Immature natural killer cell (primary cell): Measurements from ENCODE around the gene UBE2D4. TPM values are rescaled to one million over a fixed set of nuclear protein-coding genes. Genes with fewer than 3 reads are reported as not detected.
"Not testable (repeated sequence)": the region's sequence is repeated elsewhere in the genome, so short reads cannot be mapped to it uniquely, and the experiment has no call there.

Experiments
- DNase-seq, 3 donors: peaks; one replicate each; pipeline ENCODE4 v3.0.0; 2022; ENCODE audit warnings: mixed read lengths in 1 of 3
- H3K27ac Mint-ChIP-seq, 6 donors: one replicate each; pipeline ENCODE4 v1.8.0; 2020; ENCODE audit warnings: mixed read lengths in 6 of 6, mild to moderate bottlenecking in 5 of 6, inconsistent platforms in 4 of 6, moderate library complexity in 3 of 6
- H3K27me3 Mint-ChIP-seq, 3 donors: one replicate each; pipeline ENCODE4 v1.8.0; 2020 to 2021; ENCODE audit warnings: low read depth in 3 of 3, mild to moderate bottlenecking in 3 of 3, mixed read lengths in 3 of 3, moderate library complexity in 3 of 3, inconsistent platforms in 1 of 3
- H3K36me3 Mint-ChIP-seq, 3 donors: one replicate each; pipeline ENCODE4 v1.8.0; 2020; ENCODE audit warnings: mixed read lengths in 3 of 3, inconsistent platforms in 2 of 3, mild to moderate bottlenecking in 2 of 3
- H3K4me1 Mint-ChIP-seq, 2 donors: one replicate each; pipeline ENCODE4 v1.8.0; 2020; ENCODE audit warnings: inconsistent platforms in 2 of 2, mild to moderate bottlenecking in 2 of 2, mixed read lengths in 2 of 2, moderate library complexity in 1 of 2
- H3K4me3 Mint-ChIP-seq, 5 donors: one replicate each; pipeline ENCODE4 v1.8.0; 2020; ENCODE audit warnings: mild to moderate bottlenecking in 5 of 5, mixed read lengths in 5 of 5, inconsistent platforms in 3 of 5, moderate library complexity in 3 of 5
- H3K9me3 Mint-ChIP-seq, 6 donors: one replicate each; pipeline ENCODE4 v1.8.0; 2020; ENCODE audit warnings: mild to moderate bottlenecking in 6 of 6, mixed read lengths in 6 of 6, inconsistent platforms in 4 of 6, moderate library complexity in 3 of 6
- polyA plus RNA-seq, 3 donors: library from polyadenylated mRNA; unstranded; fragments of 300-500 nt; fragmentation: Illumina TruSeq; gene quantifications; one replicate each; pipeline ENCODE4 v1.2.3, GENCODE V29; 2021

The UBE2D4 gene
- polyA plus RNA-seq, 3 donors from 2014 or later: 6.2 to 11.5 (median 10.6) TPM

GRCh38 chr7:43990011-43990585 is 63.9 kb downstream of the UBE2D4 start:
- H3K27ac Mint-ChIP-seq, DNase-seq, H3K4me3 Mint-ChIP-seq, H3K9me3 Mint-ChIP-seq, H3K36me3 Mint-ChIP-seq, H3K27me3 Mint-ChIP-seq, H3K4me1 Mint-ChIP-seq: not testable (repeated sequence)

GRCh38 chr7:43990829-43991228 is 64.6 kb downstream of the UBE2D4 start:
- DNase-seq, H3K4me1 Mint-ChIP-seq, H3K36me3 Mint-ChIP-seq, H3K27ac Mint-ChIP-seq, H3K9me3 Mint-ChIP-seq, H3K4me3 Mint-ChIP-seq, H3K27me3 Mint-ChIP-seq: not testable (repeated sequence)

- H3K36me3 Mint-ChIP-seq, DNase-seq, H3K9me3 Mint-ChIP-seq, H3K27me3 Mint-ChIP-seq, H3K4me3 Mint-ChIP-seq, H3K27ac Mint-ChIP-seq, H3K4me1 Mint-ChIP-seq: not testable (repeated sequence)
Measured at GRCh38 chr7:43992896-43993295, 66.7 kb downstream of the UBE2D4 start.

- H3K27ac Mint-ChIP-seq, H3K27me3 Mint-ChIP-seq, DNase-seq, H3K4me1 Mint-ChIP-seq, H3K9me3 Mint-ChIP-seq, H3K36me3 Mint-ChIP-seq, H3K4me3 Mint-ChIP-seq: not testable (repeated sequence)
Measured at GRCh38 chr7:43994681-43995080, 68.4 kb downstream of the UBE2D4 start.

- H3K9me3 Mint-ChIP-seq, H3K36me3 Mint-ChIP-seq, H3K4me1 Mint-ChIP-seq, DNase-seq, H3K27me3 Mint-ChIP-seq, H3K27ac Mint-ChIP-seq, H3K4me3 Mint-ChIP-seq: not testable (repeated sequence)
Measured at GRCh38 chr7:43997532-43997931, 71.3 kb downstream of the UBE2D4 start, which contains the start of gene SPDYE1. Gene SPDYE1 (plus strand): TSS chr7:43997897. CDS start chr7:43999950, 2,053 bp downstream.

Other genes with a start within 250 kb of the UBE2D4 start
- gene COA1, start 196.9 kb upstream of the UBE2D4 start, polyA plus RNA-seq: 10 to 100 TPM; 48.2 to 99.7 (median 77.1) TPM
- 10 to 100 TPM; 51.0 to 72.3 (median 51.0) TPM for gene BLVRA, start 167.8 kb upstream of the UBE2D4 start, polyA plus RNA-seq
- gene MRPS24, start 56.9 kb upstream of the UBE2D4 start, polyA plus RNA-seq: 100 to 1,000 TPM; 101 to 123 (median 114) TPM
- gene URGCP, start 19.8 kb upstream of the UBE2D4 start, polyA plus RNA-seq: 10 to 100 TPM in 2 of 3 donors, 1 to 10 TPM in 1; 9.4 to 18.9 (median 10.9) TPM
- gene SPDYE1, start 71.5 kb downstream of the UBE2D4 start, polyA plus RNA-seq: under 1 TPM in 1 of 3 donors, not detected in 2; 0.22 TPM
- 100 to 1,000 TPM; 237 to 306 (median 285) TPM for gene DBNL, start 118.3 kb downstream of the UBE2D4 start, polyA plus RNA-seq
- not detected for gene PGAM2, start 139.1 kb downstream of the UBE2D4 start, polyA plus RNA-seq
- 10 to 100 TPM in 1 of 3 donors, 1 to 10 TPM in 2; 5.1 to 23.3 (median 7.2) TPM for gene POLM, start 156.1 kb downstream of the UBE2D4 start, polyA plus RNA-seq
- 1 to 10 TPM in 2 of 3 donors, not detected in 1; 1.5 TPM for gene AEBP1, start 177.9 kb downstream of the UBE2D4 start, polyA plus RNA-seq
- 10 to 100 TPM; 39.8 to 65.7 (median 48.4) TPM for gene POLD2, start 197.1 kb downstream of the UBE2D4 start, polyA plus RNA-seq
- not detected for gene MYL7, start 214.9 kb downstream of the UBE2D4 start, polyA plus RNA-seq